GM12872 (cell line): ENCODE data around the gene PUM1.

Source experiments
- TF ChIP-seq, protein P1 (sequence below): IDR thresholded peaks from 3 replicates; pipeline ENCODE4 v1.5.1; 2011; ENCODE audit warnings: low read depth, mild to moderate bottlenecking, low read length, moderate library complexity; ENCODE audit not compliant: insufficient read depth

Gene PUM1

DNA sequence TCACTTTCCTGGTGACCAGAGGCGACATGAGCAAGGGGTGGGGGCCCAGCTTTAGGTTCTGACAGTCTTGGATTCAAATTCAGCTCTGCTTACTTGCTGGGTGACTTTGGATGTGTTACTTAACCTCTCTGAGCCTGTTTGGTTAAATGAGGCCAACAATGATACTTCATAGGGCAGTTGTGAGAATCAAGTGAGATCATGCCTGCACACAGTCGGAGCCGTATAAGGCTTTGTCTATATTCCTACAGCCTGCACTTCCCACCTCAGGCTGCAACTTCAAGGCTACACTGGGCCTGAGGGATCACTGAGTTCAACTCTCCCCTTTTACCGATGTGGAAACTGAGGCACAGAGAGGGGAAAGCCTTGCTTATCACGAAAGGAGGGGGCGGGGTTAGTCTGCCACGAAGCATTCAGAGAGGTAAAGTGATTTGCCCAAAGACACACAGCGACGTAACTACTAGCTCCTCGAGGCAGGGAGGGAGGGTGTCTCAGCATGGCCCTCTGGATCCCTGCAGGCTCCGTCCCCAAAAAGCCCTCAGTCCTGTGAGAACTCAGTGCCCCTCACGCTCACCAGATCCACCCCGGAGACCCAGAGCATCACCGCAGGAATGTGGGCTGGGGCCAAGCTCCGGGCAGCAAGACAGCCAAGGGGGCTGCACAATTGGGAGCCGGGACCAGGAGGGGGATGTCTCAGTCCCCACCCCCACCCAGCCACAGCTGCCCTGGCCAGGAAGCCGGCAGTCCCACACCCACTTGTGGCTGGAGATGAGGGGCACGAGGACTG, 181.9 kb downstream of the PUM1 start:
- TF ChIP-seq, protein P1, sequence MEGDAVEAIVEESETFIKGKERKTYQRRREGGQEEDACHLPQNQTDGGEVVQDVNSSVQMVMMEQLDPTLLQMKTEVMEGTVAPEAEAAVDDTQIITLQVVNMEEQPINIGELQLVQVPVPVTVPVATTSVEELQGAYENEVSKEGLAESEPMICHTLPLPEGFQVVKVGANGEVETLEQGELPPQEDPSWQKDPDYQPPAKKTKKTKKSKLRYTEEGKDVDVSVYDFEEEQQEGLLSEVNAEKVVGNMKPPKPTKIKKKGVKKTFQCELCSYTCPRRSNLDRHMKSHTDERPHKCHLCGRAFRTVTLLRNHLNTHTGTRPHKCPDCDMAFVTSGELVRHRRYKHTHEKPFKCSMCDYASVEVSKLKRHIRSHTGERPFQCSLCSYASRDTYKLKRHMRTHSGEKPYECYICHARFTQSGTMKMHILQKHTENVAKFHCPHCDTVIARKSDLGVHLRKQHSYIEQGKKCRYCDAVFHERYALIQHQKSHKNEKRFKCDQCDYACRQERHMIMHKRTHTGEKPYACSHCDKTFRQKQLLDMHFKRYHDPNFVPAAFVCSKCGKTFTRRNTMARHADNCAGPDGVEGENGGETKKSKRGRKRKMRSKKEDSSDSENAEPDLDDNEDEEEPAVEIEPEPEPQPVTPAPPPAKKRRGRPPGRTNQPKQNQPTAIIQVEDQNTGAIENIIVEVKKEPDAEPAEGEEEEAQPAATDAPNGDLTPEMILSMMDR: no peak

DNA sequence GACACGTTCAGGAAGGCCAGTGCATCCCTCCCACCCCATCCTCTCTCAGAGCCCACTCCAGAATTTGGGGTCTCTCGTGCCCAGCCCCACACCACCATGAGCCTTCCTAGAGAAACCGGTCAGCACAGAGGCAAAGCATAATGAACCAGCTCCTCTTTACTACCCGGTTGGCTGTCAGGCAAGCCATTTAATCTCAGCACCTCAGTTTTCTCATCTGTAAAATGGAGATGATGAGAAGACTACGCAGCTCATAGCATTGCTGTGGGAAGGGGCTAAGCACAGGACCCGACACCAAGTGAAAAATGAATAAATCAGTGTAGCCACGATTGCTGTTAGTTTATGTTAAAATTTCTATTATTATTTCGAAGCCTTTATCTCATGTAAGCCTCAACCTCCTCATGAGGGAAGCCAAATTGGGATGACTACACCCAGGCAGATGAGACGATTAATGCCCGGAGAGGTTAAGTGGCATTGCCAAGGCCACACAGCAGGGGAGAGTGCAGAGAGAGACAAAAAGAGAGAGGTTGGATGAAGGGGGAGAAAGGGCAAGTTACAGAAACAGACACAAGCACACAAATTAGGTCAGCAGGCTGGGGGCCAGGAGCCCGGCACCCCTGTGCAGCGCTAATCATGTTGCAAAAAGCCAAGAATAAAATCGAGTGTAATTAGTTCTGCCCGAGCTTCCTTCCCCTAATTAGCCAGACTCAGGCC, 182.7 kb downstream of the PUM1 start:
- TF ChIP-seq, protein P1: no peak
